Right lobe of liver (tissue), 4 donors: ENCODE results near the gene PDIA4.

ENCODE experiments used
- CTCF ChIP-seq, 4 donors: fragments of 200-600 bp in 3 of 4; fragments of 450-650 bp in 1 of 4; IDR thresholded peaks; one replicate each; pipeline versions ENCODE4 v1.5.1 to v1.8.0; 2016 to 2022; ENCODE audit warnings: antibody characterized with exemption in 4 of 4, mild to moderate bottlenecking in 2 of 4
- POLR2A ChIP-seq: fragments of 450-650 bp; IDR thresholded peaks from one replicate; pipeline ENCODE4 v1.6.1; 2017; ENCODE audit warnings: antibody characterized with exemption, mild to moderate bottlenecking
- donor health status: DM: no; HTN: no; CAD: no.
- donor health status: DM: no; HTN: no; CAD: no.
- donor health status: DM: no; HTN: yes; CAD: no.

GRCh38 chr7:149011491-149011890 lies 16.8 kb downstream of the PDIA4 start:
- TF ChIP-seq POLR2A (no peak), CTCF (IDR thresholded peaks at IDR 0.05) (no peak)
